ENCODE results near the gene ESRRB.

The ESRRB gene

GRCh38 chr14:76550534-76550933 is 174.6 kb downstream of the ESRRB start:
- DNase-seq, result no peak

- DNase-seq, result no peak
Measured at GRCh38 chr14:76551116-76551515, 175.2 kb downstream of the ESRRB start.

All from activated naive CD4-positive, alpha-beta T cell (primary cell).